K562 (cell line): ENCODE data around the gene WARS2.

Source experiments
- ATF4 ChIP-seq: fragments of 450-650 bp; formaldehyde crosslinking; IDR thresholded peaks from 2 replicates; pipeline ENCODE4 v1.4.0; 2022; ENCODE audit warnings: mild to moderate bottlenecking, moderate library complexity
- CREB1 ChIP-seq, 2 experiments: sonication (generic) in 1 of 2; formaldehyde crosslinking in 1 of 2; IDR thresholded peaks; 2 replicates each; pipeline versions ENCODE4 v1.6.1 to v1.8.0; 2012 to 2022; ENCODE audit warnings: inconsistent platforms in 1 of 2, mild to moderate bottlenecking in 1 of 2, missing genetic modification reagents in 1 of 2, moderate library complexity in 1 of 2
- RBM17 ChIP-seq: fragments of 200-400 bp; formaldehyde crosslinking; IDR thresholded peaks from 2 replicates; pipeline ENCODE4 v1.6.1; 2017; ENCODE audit warnings: low read depth, mild to moderate bottlenecking, low read length, borderline replicate concordance
- ZBTB1 ChIP-seq: sonication (generic); formaldehyde crosslinking; IDR thresholded peaks from 2 replicates; pipeline ENCODE4 v1.8.1; 2023; ENCODE audit warnings: missing genetic modification reagents, low read depth, mild to moderate bottlenecking, borderline replicate concordance
- ZNF707 ChIP-seq: fragments of 250-450 bp; sonication (Bioruptor Pico); conservative IDR thresholded peaks from 2 replicates; pipeline ENCODE4 v1.8.0; 2022; ENCODE audit warnings: inconsistent platforms, mild to moderate bottlenecking, moderate library complexity
- TF ChIP-seq, protein P1 (sequence below), 3 experiments: IDR thresholded peaks in 2 of 3; conservative IDR thresholded peaks in 1 of 3; 2 replicates each; pipeline ENCODE4 v1.5.1; 2011 to 2012; ENCODE audit warnings: low read length in 3 of 3, mild to moderate bottlenecking in 3 of 3, control low read depth in 2 of 3, improper control_type of control experiment in 1 of 3, inconsistent platforms in 1 of 3, low read depth in 1 of 3, mixed read lengths in 1 of 3, moderate library complexity in 1 of 3; ENCODE audit not compliant: insufficient read depth in 2 of 3

DNA sequence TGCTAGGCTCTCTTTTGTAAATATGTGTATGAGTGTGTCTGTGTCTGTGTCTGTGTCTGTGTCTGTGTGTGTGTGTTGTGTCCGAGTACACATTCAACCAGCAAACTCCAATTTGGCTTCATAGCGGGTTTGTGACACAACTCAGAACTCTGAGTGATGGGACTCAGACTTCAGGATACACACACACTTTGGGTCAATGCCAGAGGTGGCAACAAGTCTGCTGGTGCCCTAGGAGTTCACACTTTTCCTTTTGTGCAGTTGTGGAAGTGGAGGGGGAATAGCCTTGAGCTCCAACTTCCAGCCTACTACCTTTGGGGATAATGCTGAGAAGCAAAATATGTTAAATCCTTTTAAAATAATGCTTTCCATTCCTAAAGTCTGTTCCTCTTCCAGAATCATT lies 135.7 kb downstream of the WARS2 start:
- TF ChIP-seq ZNF707 (CRISPR knock-in tag) (no peak), RBM17 (no peak), ZBTB1 (CRISPR knock-in tag) (no peak), ATF4 (CRISPR knock-in tag) (no peak), CREB1 (IDR thresholded peaks at IDR 0.05) (no peak), CREB1 (CRISPR knock-in tag; IDR thresholded peaks at IDR 0.05) (no peak)
- TF ChIP-seq, protein P1, sequence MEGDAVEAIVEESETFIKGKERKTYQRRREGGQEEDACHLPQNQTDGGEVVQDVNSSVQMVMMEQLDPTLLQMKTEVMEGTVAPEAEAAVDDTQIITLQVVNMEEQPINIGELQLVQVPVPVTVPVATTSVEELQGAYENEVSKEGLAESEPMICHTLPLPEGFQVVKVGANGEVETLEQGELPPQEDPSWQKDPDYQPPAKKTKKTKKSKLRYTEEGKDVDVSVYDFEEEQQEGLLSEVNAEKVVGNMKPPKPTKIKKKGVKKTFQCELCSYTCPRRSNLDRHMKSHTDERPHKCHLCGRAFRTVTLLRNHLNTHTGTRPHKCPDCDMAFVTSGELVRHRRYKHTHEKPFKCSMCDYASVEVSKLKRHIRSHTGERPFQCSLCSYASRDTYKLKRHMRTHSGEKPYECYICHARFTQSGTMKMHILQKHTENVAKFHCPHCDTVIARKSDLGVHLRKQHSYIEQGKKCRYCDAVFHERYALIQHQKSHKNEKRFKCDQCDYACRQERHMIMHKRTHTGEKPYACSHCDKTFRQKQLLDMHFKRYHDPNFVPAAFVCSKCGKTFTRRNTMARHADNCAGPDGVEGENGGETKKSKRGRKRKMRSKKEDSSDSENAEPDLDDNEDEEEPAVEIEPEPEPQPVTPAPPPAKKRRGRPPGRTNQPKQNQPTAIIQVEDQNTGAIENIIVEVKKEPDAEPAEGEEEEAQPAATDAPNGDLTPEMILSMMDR (IDR thresholded peaks at IDR 0.05 in 2 of 3, conservative IDR thresholded peaks at IDR 0.05 in 1 of 3; ENCODE audit: insufficient read depth in 2 of 3, low read depth in 1 of 3, low read length in 3 of 3): no peak
